ENCODE measurements around the gene URAD.

URAD gene

GRCh38 chr13:27975564-27976361, 12.7 kb downstream of the URAD start:
- H3K4me1 ChIP-seq (ENCODE audit: insufficient read depth, low read length), result peaks cover 16% of the 10 kb centered on the region; the same call in 1 of the 2 replicates
- H3K36me3 ChIP-seq (ENCODE audit: insufficient read depth, low read depth, low read length), result no peaks in the 10 kb centered on the region
- H3K4me3 ChIP-seq (ENCODE audit: low read length), result no peak overlapping the region
- H3K27ac ChIP-seq (ENCODE audit: low read length), result no peak overlapping the region
- H3K9me3 ChIP-seq (ENCODE audit: insufficient read depth, low read depth, low read length), result peaks cover 3% of the 10 kb centered on the region; the same call in 1 of the 2 replicates
- peaks cover 100% of the 10 kb centered on the region for H3K27me3 ChIP-seq (ENCODE audit: insufficient read depth, low read length)
- no peak overlapping the region for H3K9ac ChIP-seq (ENCODE audit: low read depth, low read length)

- Histone ChIP-seq H3K4me1 (ENCODE audit: insufficient read depth, low read length) (peaks cover 23% of the 10 kb centered on the region; the same call in 1 of the 2 replicates), H3K9ac (ENCODE audit: low read depth, low read length) (no peak overlapping the region), H3K9me3 (ENCODE audit: insufficient read depth, low read depth, low read length) (peaks cover 3% of the 10 kb centered on the region; the same call in 1 of the 2 replicates), H3K27ac (ENCODE audit: low read length) (no peak overlapping the region), H3K27me3 (ENCODE audit: insufficient read depth, low read length) (peaks cover 100% of the 10 kb centered on the region), H3K36me3 (ENCODE audit: insufficient read depth, low read depth, low read length) (no peaks in the 10 kb centered on the region), H3K4me3 (ENCODE audit: low read length) (no peak overlapping the region)
These were observed 14.4 kb downstream of the URAD start for GRCh38 chr13:27973961-27974662.

DNA sequence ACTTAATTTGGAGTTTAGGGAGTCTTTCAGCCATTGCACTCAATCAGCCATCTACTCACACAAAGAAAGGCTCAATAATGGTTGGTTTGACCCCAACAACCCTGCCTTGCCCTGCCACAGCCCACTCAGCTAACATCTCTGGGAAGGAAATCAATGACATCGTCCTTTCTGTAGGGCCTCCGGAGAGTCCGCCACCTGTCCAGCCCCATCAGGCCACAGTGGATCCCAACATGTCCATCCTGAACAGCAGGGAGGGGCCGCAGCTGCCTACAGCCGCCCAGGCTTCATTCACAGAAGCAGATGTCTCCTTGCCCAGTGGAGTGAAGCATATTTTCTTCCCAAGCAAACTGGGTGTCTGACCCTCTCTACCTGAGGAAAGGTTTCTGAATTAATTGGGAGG, 15.2 kb downstream of the URAD start:
- H3K27me3 ChIP-seq (ENCODE audit: insufficient read depth, low read length), result peaks cover 100% of the 10 kb centered on the region

GRCh38 chr13:27972478-27972820, 16.0 kb downstream of the URAD start:
- Histone ChIP-seq H3K9ac (ENCODE audit: low read depth, low read length) (no peak overlapping the region), H3K4me3 (ENCODE audit: low read length) (no peak overlapping the region), H3K27me3 (ENCODE audit: insufficient read depth, low read length) (peaks cover 100% of the 10 kb centered on the region), H3K9me3 (ENCODE audit: insufficient read depth, low read depth, low read length) (peaks cover 3% of the 10 kb centered on the region; the same call in 1 of the 2 replicates), H3K4me1 (ENCODE audit: insufficient read depth, low read length) (peaks cover 23% of the 10 kb centered on the region; the same call in 1 of the 2 replicates), H3K27ac (ENCODE audit: low read length) (no peak overlapping the region), H3K36me3 (ENCODE audit: insufficient read depth, low read depth, low read length) (no peaks in the 10 kb centered on the region)

More for the DNA sequence above, 15.2 kb downstream of the URAD start:
- Histone ChIP-seq H3K4me3 (ENCODE audit: low read length) (no peak overlapping the region), H3K36me3 (ENCODE audit: insufficient read depth, low read depth, low read length) (no peaks in the 10 kb centered on the region), H3K9me3 (ENCODE audit: insufficient read depth, low read depth, low read length) (peaks cover 3% of the 10 kb centered on the region; the same call in 1 of the 2 replicates), H3K27ac (ENCODE audit: low read length) (no peak overlapping the region), H3K9ac (ENCODE audit: low read depth, low read length) (no peak overlapping the region), H3K4me1 (ENCODE audit: insufficient read depth, low read length) (peaks cover 23% of the 10 kb centered on the region; the same call in 1 of the 2 replicates)

GRCh38 chr13:27971776-27972477, 16.6 kb downstream of the URAD start:
- peaks cover 100% of the 10 kb centered on the region for H3K27me3 ChIP-seq (ENCODE audit: insufficient read depth, low read length)
- no peak overlapping the region for H3K27ac ChIP-seq (ENCODE audit: low read length)
- H3K9me3 ChIP-seq (ENCODE audit: insufficient read depth, low read depth, low read length), result peaks cover 5% of the 10 kb centered on the region; the same call in 1 of the 2 replicates
- H3K36me3 ChIP-seq (ENCODE audit: insufficient read depth, low read depth, low read length), result no peaks in the 10 kb centered on the region
- H3K9ac ChIP-seq (ENCODE audit: low read depth, low read length), result no peak overlapping the region
- no peak overlapping the region for H3K4me3 ChIP-seq (ENCODE audit: low read length)
- H3K4me1 ChIP-seq (ENCODE audit: insufficient read depth, low read length), result peaks cover 23% of the 10 kb centered on the region; the same call in 1 of the 2 replicates

GRCh38 chr13:27971236-27971645, 17.3 kb downstream of the URAD start:
- Histone ChIP-seq H3K36me3 (ENCODE audit: insufficient read depth, low read depth, low read length) (no peaks in the 10 kb centered on the region), H3K27ac (ENCODE audit: low read length) (no peak overlapping the region), H3K9me3 (ENCODE audit: insufficient read depth, low read depth, low read length) (peaks cover 4% of the 10 kb centered on the region; the same call in 1 of the 2 replicates), H3K9ac (ENCODE audit: low read depth, low read length) (no peak overlapping the region), H3K4me1 (ENCODE audit: insufficient read depth, low read length) (peaks cover 23% of the 10 kb centered on the region; the same call in 1 of the 2 replicates), H3K4me3 (ENCODE audit: low read length) (0 out of 2 replicates have a peak overlapping the region, but pooled peaks have one; percentile 1), H3K27me3 (ENCODE audit: insufficient read depth, low read length) (peaks cover 100% of the 10 kb centered on the region)

DNA sequence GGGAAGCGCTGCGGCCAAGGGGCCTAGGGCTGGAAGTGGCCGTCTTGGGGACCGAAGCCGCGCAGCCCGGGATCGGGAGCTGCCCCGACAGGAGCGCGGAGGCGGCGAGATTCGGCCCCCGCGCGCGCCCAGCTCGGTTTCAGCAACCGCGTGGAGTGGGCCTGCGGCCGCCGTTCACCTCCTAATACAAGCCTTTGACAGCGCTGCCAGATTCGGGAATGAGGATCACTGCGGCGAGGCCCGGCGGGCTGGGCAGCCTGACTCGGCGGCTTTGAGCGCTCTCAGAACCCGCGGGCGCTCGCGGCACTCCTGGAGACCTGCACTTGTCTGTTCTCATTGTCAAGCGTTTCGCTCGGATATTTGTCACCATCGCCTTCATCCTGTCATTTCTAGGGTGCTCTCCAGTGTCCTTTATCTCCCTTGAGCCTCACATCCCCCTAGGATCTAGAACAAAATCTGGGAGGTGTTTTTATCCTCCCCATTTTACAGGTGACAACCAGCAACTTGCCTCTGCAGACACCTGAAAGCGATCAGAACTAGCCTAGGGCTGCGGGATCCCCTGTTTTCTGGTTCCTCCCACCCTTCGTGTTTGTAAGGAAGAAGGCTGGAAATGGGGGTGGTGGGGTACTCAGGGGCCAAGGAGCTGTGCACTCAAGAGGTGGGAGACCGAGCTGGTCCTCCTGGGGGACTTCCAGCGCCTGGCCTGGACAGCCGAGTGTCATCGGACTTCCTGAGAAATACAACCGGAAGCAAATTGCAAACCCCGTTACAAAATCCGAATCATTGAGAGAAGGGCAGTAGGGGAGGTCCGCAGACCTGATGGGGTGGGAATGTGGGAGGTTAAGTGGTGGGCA, 17.9 kb downstream of the URAD start:
- H3K4me3 ChIP-seq (ENCODE audit: low read length), result 0 out of 2 replicates have a peak overlapping the region, but pooled peaks have one; percentile 1
- peaks cover 100% of the 10 kb centered on the region for H3K27me3 ChIP-seq (ENCODE audit: insufficient read depth, low read length)
- H3K36me3 ChIP-seq (ENCODE audit: insufficient read depth, low read depth, low read length), result no peaks in the 10 kb centered on the region
- H3K9ac ChIP-seq (ENCODE audit: low read depth, low read length), result no peak overlapping the region
- H3K4me1 ChIP-seq (ENCODE audit: insufficient read depth, low read length), result peaks cover 25% of the 10 kb centered on the region; the same call in 1 of the 2 replicates
- no peak overlapping the region for H3K27ac ChIP-seq (ENCODE audit: low read length)
- H3K9me3 ChIP-seq (ENCODE audit: insufficient read depth, low read depth, low read length), result peaks cover 3% of the 10 kb centered on the region; the same call in 1 of the 2 replicates

- Histone ChIP-seq H3K9me3 (ENCODE audit: insufficient read depth, low read depth, low read length) (peaks cover 3% of the 10 kb centered on the region; the same call in 1 of the 2 replicates), H3K9ac (ENCODE audit: low read depth, low read length) (no peak overlapping the region), H3K36me3 (ENCODE audit: insufficient read depth, low read depth, low read length) (no peaks in the 10 kb centered on the region), H3K4me1 (ENCODE audit: insufficient read depth, low read length) (peaks cover 28% of the 10 kb centered on the region; the same call in 1 of the 2 replicates), H3K27ac (ENCODE audit: low read length) (no peak overlapping the region), H3K4me3 (ENCODE audit: low read length) (no peak overlapping the region), H3K27me3 (ENCODE audit: insufficient read depth, low read length) (peaks cover 100% of the 10 kb centered on the region)
These were observed 18.6 kb downstream of the URAD start for GRCh38 chr13:27969866-27970229.

DNA sequence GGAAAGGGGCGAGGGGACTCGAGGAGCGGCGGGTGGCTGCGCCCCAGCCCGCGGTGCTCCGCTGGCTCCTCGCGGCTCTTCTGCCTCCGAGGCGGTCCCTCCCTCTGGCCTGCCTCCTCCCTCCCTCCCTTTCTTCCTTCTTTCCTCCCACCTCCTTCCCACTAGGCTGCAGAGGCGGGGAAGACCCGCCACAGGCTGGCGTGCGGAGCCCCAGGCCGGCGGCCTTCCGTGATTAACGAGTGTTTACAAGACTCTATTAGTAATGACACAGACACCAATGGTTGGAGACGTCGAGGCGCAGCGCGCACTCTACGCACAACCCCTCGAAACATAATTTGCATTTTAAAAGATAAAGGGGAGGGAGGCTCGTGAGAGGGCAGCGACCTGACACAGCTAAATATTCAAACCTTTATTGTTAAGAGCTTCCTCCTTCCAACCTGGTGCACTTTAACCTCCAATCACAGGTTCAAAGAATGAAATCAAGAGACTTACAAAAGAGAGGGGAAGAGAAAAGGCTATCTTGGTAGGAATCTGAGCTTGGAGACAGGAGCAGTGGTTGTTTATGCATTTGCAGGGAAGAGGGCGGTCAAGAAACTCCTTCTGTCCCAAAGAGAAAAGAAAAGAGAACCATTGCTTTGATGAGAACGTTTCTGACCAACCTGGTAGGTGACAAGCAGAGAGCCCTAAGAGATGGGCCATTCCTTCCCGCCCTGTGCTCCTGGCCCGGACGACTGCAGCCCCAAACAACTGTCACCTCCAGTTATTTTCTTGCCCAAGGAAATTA, 19.2 kb downstream of the URAD start, which contains the start of gene CDX2:
Gene CDX2 (minus strand): TSS at position 234 of the 784 bp plus-strand sequence. CDS start 309 bp downstream, outside the sequence.
- no peak within 1 kb of the TSS for H3K9ac ChIP-seq (ENCODE audit: low read depth, low read length)
- peaks cover 3% of the 10 kb centered on the region; the same call in 1 of the 2 replicates for H3K9me3 ChIP-seq (ENCODE audit: insufficient read depth, low read depth, low read length)
- peak within 1 kb of the TSS; percentile 49; the same call in 1 of the 2 replicates for H3K4me3 ChIP-seq (ENCODE audit: low read length)
- peaks cover 100% of the 10 kb centered on the region for H3K27me3 ChIP-seq (ENCODE audit: insufficient read depth, low read length)
- H3K27ac ChIP-seq (ENCODE audit: low read length), result no peak within 1 kb of the TSS
- peaks cover 28% of the 10 kb centered on the region; the same call in 1 of the 2 replicates for H3K4me1 ChIP-seq (ENCODE audit: insufficient read depth, low read length)
- no peaks in the 10 kb centered on the region for H3K36me3 ChIP-seq (ENCODE audit: insufficient read depth, low read depth, low read length)

All from iPS-20b (cell line).